Measurements from ENCODE around the gene NMRK1. TPM values are rescaled to one million over a fixed set of nuclear protein-coding genes. Genes with fewer than 3 reads are reported as not detected.

Gene NMRK1
- total and polyA plus RNA-seq, 2 experiments from 2014 or later = 6.2 to 15.8 TPM

DNA sequence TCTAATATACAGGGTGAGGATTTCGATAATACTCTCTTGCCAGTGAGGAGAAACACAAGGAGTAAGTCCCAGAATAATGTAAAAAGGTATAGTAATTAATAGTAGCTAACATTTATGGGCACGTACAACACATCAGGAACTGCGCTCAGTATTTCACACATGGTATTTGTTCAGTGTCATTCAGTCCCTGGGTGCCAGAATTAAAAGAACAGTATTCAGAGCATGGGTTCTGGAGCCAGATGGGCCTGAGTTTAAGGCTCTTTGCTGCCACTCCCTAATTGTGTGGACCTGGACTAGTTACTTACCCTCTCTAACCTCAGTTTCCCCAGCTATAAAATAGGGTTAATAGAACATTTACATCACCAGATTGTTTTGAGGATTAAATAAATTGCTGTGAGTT lies 16.7 kb upstream of the NMRK1 start:
- Histone ChIP-seq H3K36me3 (ENCODE audit: insufficient read depth) (no peaks in the 10 kb centered on the region), H3K4me1 (ENCODE audit: insufficient read depth) (no peaks in the 10 kb centered on the region), H3K4me2 (no peak overlapping the region), H4K20me1 (replicated peaks; ENCODE audit: insufficient read depth) (0 out of 2 replicates have a peak, but pooled peaks cover 3% of the 10 kb centered on the region), H3F3A (replicated peaks; ENCODE audit: low read depth) (no peaks in the 10 kb centered on the region), H3K9me2 (ENCODE audit: insufficient read depth) (no peaks in the 10 kb centered on the region), H3K79me2 (replicated peaks; ENCODE audit: insufficient read depth) (peaks cover 4% of the 10 kb centered on the region), H3K27me3 (ENCODE audit: insufficient read depth) (no peaks in the 10 kb centered on the region), H3K4me3 (no peak overlapping the region), H2AFZ (no peak overlapping the region), H3K27ac (ENCODE audit: low read depth) (no peak overlapping the region)
- no peak for ATAC-seq
- no peak for DNase-seq (ENCODE audit: low spot score)
- Mint-ChIP-seq H3K27ac (no peak overlapping the region), H3K4me1 (peaks cover 4% of the 10 kb centered on the region; the same call in 1 of the 3 replicates), H3K4me3 (no peak overlapping the region), H3K9me3 (no peaks in the 10 kb centered on the region), H3K36me3 (ENCODE audit: low read depth) (no peaks in the 10 kb centered on the region), H3K27me3 (ENCODE audit: insufficient read depth, low read depth, poor library complexity) (peaks cover 5% of the 10 kb centered on the region)
- TF ChIP-seq, protein P1, sequence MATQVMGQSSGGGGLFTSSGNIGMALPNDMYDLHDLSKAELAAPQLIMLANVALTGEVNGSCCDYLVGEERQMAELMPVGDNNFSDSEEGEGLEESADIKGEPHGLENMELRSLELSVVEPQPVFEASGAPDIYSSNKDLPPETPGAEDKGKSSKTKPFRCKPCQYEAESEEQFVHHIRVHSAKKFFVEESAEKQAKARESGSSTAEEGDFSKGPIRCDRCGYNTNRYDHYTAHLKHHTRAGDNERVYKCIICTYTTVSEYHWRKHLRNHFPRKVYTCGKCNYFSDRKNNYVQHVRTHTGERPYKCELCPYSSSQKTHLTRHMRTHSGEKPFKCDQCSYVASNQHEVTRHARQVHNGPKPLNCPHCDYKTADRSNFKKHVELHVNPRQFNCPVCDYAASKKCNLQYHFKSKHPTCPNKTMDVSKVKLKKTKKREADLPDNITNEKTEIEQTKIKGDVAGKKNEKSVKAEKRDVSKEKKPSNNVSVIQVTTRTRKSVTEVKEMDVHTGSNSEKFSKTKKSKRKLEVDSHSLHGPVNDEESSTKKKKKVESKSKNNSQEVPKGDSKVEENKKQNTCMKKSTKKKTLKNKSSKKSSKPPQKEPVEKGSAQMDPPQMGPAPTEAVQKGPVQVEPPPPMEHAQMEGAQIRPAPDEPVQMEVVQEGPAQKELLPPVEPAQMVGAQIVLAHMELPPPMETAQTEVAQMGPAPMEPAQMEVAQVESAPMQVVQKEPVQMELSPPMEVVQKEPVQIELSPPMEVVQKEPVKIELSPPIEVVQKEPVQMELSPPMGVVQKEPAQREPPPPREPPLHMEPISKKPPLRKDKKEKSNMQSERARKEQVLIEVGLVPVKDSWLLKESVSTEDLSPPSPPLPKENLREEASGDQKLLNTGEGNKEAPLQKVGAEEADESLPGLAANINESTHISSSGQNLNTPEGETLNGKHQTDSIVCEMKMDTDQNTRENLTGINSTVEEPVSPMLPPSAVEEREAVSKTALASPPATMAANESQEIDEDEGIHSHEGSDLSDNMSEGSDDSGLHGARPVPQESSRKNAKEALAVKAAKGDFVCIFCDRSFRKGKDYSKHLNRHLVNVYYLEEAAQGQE (IDR thresholded peaks at IDR 0.05; ENCODE audit: unreplicated experiment) = no peak
- TF ChIP-seq POLR2AphosphoS5 (IDR thresholded peaks at IDR 0.05; ENCODE audit: low read depth) (no peak), ZNF331 (CRISPR knock-in tag; IDR thresholded peaks at IDR 0.05; ENCODE audit: low read depth) (no peak)

DNA sequence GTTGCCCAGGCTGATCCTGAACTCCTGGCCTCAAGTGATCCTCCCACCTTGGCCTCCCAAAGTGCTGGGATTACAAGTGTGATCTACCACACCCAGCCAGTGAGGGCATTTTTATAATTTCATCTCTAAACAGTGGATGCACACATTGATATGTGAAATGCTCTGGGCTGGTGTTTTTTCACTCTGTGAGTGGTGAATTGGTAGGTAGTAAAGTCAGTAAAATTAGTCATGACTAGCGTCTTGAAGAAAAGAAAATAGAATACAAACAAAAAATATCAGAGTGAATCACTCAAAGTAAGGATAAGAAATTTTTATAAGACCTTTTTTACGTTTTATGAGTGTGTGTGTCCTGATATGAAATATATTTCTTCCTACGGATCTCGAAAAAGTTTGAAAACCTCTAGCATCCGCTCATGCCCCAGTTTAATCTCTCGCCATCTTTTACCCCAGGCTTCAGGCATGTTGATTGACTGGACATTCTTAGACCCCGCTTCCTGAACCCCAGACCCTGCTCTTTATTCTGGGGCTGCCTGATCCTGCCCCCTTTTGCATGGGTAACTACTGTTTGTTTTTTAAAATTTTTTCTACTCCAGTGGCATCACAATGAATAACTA lies 14.3 kb upstream of the NMRK1 start:
- ATAC-seq = no peak
- no peak for DNase-seq (ENCODE audit: low spot score)
- no peak for TF ChIP-seq ZNF331 (CRISPR knock-in tag; IDR thresholded peaks at IDR 0.05; ENCODE audit: low read depth)
- TF ChIP-seq JUNB (IDR thresholded peaks at IDR 0.05; ENCODE audit: unreplicated experiment) = no peak
- TF ChIP-seq POLR2AphosphoS5 (IDR thresholded peaks at IDR 0.05; ENCODE audit: low read depth) = no peak
- no peak for TF ChIP-seq ZNF114 (CRISPR knock-in tag; IDR thresholded peaks at IDR 0.05)
- TF ChIP-seq, protein P2, sequence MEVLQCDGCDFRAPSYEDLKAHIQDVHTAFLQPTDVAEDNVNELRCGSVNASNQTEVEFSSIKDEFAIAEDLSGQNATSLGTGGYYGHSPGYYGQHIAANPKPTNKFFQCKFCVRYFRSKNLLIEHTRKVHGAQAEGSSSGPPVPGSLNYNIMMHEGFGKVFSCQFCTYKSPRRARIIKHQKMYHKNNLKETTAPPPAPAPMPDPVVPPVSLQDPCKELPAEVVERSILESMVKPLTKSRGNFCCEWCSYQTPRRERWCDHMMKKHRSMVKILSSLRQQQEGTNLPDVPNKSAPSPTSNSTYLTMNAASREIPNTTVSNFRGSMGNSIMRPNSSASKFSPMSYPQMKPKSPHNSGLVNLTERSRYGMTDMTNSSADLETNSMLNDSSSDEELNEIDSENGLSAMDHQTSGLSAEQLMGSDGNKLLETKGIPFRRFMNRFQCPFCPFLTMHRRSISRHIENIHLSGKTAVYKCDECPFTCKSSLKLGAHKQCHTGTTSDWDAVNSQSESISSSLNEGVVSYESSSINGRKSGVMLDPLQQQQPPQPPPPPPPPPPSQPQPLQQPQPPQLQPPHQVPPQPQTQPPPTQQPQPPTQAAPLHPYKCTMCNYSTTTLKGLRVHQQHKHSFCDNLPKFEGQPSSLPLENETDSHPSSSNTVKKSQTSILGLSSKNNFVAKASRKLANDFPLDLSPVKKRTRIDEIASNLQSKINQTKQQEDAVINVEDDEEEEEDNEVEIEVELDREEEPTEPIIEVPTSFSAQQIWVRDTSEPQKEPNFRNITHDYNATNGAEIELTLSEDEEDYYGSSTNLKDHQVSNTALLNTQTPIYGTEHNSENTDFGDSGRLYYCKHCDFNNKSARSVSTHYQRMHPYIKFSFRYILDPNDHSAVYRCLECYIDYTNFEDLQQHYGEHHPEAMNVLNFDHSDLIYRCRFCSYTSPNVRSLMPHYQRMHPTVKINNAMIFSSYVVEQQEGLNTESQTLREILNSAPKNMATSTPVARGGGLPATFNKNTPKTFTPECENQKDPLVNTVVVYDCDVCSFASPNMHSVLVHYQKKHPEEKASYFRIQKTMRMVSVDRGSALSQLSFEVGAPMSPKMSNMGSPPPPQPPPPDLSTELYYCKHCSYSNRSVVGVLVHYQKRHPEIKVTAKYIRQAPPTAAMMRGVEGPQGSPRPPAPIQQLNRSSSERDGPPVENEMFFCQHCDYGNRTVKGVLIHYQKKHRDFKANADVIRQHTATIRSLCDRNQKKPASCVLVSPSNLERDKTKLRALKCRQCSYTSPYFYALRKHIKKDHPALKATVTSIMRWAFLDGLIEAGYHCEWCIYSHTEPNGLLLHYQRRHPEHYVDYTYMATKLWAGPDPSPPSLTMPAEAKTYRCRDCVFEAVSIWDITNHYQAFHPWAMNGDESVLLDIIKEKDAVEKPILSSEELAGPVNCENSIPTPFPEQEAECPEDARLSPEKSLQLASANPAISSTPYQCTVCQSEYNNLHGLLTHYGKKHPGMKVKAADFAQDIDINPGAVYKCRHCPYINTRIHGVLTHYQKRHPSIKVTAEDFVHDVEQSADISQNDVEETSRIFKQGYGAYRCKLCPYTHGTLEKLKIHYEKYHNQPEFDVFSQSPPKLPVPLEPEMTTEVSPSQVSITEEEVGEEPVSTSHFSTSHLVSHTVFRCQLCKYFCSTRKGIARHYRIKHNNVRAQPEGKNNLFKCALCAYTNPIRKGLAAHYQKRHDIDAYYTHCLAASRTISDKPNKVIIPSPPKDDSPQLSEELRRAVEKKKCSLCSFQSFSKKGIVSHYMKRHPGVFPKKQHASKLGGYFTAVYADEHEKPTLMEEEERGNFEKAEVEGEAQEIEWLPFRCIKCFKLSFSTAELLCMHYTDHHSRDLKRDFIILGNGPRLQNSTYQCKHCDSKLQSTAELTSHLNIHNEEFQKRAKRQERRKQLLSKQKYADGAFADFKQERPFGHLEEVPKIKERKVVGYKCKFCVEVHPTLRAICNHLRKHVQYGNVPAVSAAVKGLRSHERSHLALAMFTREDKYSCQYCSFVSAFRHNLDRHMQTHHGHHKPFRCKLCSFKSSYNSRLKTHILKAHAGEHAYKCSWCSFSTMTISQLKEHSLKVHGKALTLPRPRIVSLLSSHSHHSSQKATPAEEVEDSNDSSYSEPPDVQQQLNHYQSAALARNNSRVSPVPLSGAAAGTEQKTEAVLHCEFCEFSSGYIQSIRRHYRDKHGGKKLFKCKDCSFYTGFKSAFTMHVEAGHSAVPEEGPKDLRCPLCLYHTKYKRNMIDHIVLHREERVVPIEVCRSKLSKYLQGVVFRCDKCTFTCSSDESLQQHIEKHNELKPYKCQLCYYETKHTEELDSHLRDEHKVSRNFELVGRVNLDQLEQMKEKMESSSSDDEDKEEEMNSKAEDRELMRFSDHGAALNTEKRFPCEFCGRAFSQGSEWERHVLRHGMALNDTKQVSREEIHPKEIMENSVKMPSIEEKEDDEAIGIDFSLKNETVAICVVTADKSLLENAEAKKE (CRISPR knock-in tag; IDR thresholded peaks at IDR 0.05) = no peak
- TF ChIP-seq NANOG (IDR thresholded peaks at IDR 0.05; ENCODE audit: borderline replicate concordance) = no peak
- TF ChIP-seq, protein P3, sequence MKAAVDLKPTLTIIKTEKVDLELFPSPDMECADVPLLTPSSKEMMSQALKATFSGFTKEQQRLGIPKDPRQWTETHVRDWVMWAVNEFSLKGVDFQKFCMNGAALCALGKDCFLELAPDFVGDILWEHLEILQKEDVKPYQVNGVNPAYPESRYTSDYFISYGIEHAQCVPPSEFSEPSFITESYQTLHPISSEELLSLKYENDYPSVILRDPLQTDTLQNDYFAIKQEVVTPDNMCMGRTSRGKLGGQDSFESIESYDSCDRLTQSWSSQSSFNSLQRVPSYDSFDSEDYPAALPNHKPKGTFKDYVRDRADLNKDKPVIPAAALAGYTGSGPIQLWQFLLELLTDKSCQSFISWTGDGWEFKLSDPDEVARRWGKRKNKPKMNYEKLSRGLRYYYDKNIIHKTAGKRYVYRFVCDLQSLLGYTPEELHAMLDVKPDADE (IDR thresholded peaks at IDR 0.05) = no peak
- no peak for TF ChIP-seq CREB1 (CRISPR knock-in tag; IDR thresholded peaks at IDR 0.05; ENCODE audit: low read depth)
- TF ChIP-seq STAT1 (IDR thresholded peaks at IDR 0.05; ENCODE audit: unreplicated experiment) = no peak
- TF ChIP-seq EZH2phosphoT487 (IDR thresholded peaks at IDR 0.05; ENCODE audit: unreplicated experiment) = no peak

More for the DNA sequence above, 14.3 kb upstream of the NMRK1 start:
- Mint-ChIP-seq H3K4me1 (peaks cover 4% of the 10 kb centered on the region; the same call in 1 of the 3 replicates), H3K36me3 (ENCODE audit: low read depth) (no peaks in the 10 kb centered on the region), H3K27ac (no peak overlapping the region), H3K9me3 (no peaks in the 10 kb centered on the region), H3K27me3 (ENCODE audit: insufficient read depth, low read depth, poor library complexity) (peaks cover 5% of the 10 kb centered on the region), H3K4me3 (no peak overlapping the region)
- no peaks in the 10 kb centered on the region for H3K36me3 ChIP-seq (ENCODE audit: insufficient read depth)
- no peaks in the 10 kb centered on the region for H3F3A ChIP-seq (replicated peaks; ENCODE audit: low read depth)
- H3K27ac ChIP-seq (ENCODE audit: low read depth) = no peak overlapping the region
- no peaks in the 10 kb centered on the region for H3K4me1 ChIP-seq (ENCODE audit: insufficient read depth)
- 0 out of 2 replicates have a peak, but pooled peaks cover 3% of the 10 kb centered on the region for H4K20me1 ChIP-seq (replicated peaks; ENCODE audit: insufficient read depth)
- H3K27me3 ChIP-seq (ENCODE audit: insufficient read depth) = no peaks in the 10 kb centered on the region
- no peak overlapping the region for H3K4me2 ChIP-seq
- peaks cover 4% of the 10 kb centered on the region for H3K79me2 ChIP-seq (replicated peaks; ENCODE audit: insufficient read depth)
- H3K4me3 ChIP-seq = no peak overlapping the region
- H3K9me2 ChIP-seq (ENCODE audit: insufficient read depth) = no peaks in the 10 kb centered on the region
- H2AFZ ChIP-seq = no peak overlapping the region
